GM23248 (cell line): Measurements from ENCODE around the gene KRT83.

Source experiments
- EZH2 ChIP-seq: fragments of 200-600 bp; sonication (generic); IDR thresholded peaks from 2 replicates; pipeline ENCODE4 v1.6.1; 2018; ENCODE audit warnings: antibody characterized with exemption, mild to moderate bottlenecking; ENCODE audit not compliant: insufficient read depth, poor library complexity, severe bottlenecking
- EZH2phosphoT487 ChIP-seq: fragments of 200-600 bp; sonication (generic); IDR thresholded peaks from 2 replicates; pipeline ENCODE4 v1.6.1; 2018; ENCODE audit warnings: antibody characterized with exemption, moderate library complexity, mild to moderate bottlenecking, low read depth; ENCODE audit not compliant: insufficient read depth

- TF ChIP-seq EZH2 (no peak), EZH2phosphoT487 (no peak)
These were observed 35.0 kb upstream of the KRT83 start for GRCh38 chr12:52356031-52356761.
